GM12891 (cell line): ENCODE results near the gene GOLGA6A.

Experiments used
- POLR2A ChIP-seq: IDR thresholded peaks from 2 replicates; pipeline ENCODE4 v1.6.1; 2011; ENCODE audit warnings: low read depth, low read length, control low read depth
- POLR2AphosphoS5 ChIP-seq: IDR thresholded peaks from 2 replicates; pipeline ENCODE4 v1.6.1; 2011; ENCODE audit warnings: low read depth, low read length, control low read depth
- POU2F2 ChIP-seq: IDR thresholded peaks from 2 replicates; pipeline ENCODE4 v1.6.1; 2011; ENCODE audit warnings: low read depth, mild to moderate bottlenecking, control low read depth, low read length, moderate library complexity
- SPI1 ChIP-seq: IDR thresholded peaks from 2 replicates; pipeline ENCODE4 v1.6.1; 2011; ENCODE audit warnings: low read depth, low read length, control low read depth
- TAF1 ChIP-seq: IDR thresholded peaks from 2 replicates; pipeline ENCODE4 v1.6.1; 2011; ENCODE audit warnings: low read depth, low read length, control low read depth

- no peak for TF ChIP-seq TAF1
- no peak for TF ChIP-seq POLR2AphosphoS5
- no peak for TF ChIP-seq POLR2A
- no peak for TF ChIP-seq SPI1
- TF ChIP-seq POU2F2: no peak
Observed at GRCh38 chr15:74035121-74036017, 47.0 kb downstream of the GOLGA6A start.
